ENCODE results near the gene UBTD1. TPM values are rescaled to one million over a fixed set of nuclear protein-coding genes. Genes with fewer than 3 reads are reported as not detected.

UBTD1 gene
- total and polyA plus RNA-seq, 10 of the 15 experiments (the other 5 are each of a cell fraction or from before 2014, with no cell fraction given) = 0.04 to 1.5 (median 1.2) TPM; not detected in 1

DNA sequence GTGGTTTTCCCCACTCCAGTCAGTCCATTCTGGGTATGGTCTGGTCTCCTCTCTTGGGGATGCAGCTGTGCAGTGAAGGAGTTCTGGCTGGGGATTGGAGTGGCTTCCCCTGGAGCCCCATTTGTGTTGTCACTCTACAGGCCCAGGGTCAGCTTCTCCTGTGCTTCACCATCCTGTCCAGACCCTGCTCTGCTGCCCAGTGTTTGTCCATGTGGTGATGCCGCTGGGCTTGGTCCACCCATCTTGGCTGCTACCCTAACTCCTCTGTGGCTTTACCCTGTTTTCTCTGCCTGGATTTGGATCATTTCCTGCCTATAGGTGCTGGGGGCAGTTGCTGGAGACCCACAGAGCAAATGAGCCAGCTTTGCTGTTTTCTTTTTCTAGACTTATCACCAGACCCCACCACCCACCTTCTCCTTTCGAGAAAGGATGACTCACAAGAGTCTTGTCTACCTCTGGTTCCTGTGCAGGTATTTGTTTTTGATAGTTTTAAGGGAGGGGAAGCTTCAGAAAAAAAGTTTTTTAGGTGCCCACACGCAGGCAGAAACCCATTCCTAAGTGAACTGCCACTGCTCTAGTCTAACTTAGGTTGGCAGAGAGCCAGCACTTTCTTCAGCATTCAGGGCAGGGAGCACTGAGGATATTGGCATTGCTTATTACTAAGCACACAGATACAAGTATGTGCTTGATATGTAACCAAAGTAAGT, 44.2 kb upstream of the UBTD1 start:
- FAIRE-seq = no peak
- peaks cover 11 to 26% of the 10 kb centered on the region in 2 experiments for H3K36me3 ChIP-seq (ENCODE audit: control insufficient read depth in 2 of 2, insufficient read depth in 2 of 2, low read length in 1 of 2)

More for the DNA sequence above, 44.2 kb upstream of the UBTD1 start:
- intact Hi-C loops (cut with micrococcal nuclease; ENCODE audit: unreplicated experiment) (no loop called here), in situ Hi-C loops (cut with MboI) (no loop called here)
- ChIA-PET SMC1A (ENCODE audit: uncharacterized antibody, unreplicated experiment) (no interaction called here), RAD21 (ENCODE audit: unreplicated experiment) (no interaction called here), CTCF (interaction anchor here (0.9 to 2.0 kb wide), 2 partner anchors 11 to 21 kb away, joined by 4 to 6 read pairs; no protein-coding TSS in a partner anchor), POLR2A (no interaction called here)
- H3K4me3 ChIP-seq = no peak overlapping the region
- H3K27ac ChIP-seq (ENCODE audit: control insufficient read depth, insufficient read depth) = no peak overlapping the region
- no peak overlapping the region for H3K9ac ChIP-seq (ENCODE audit: control insufficient read depth, insufficient read depth, low read length)
- H3K27me3 ChIP-seq (replicated peaks in 1 of 2; ENCODE audit: control insufficient read depth in 2 of 2, insufficient read depth in 2 of 2, low read length in 1 of 2) = no peaks in the 10 kb centered on the region
- no peaks in the 10 kb centered on the region for H4K20me1 ChIP-seq (ENCODE audit: control insufficient read depth, insufficient read depth)
- H3K9me3 ChIP-seq (replicated peaks; ENCODE audit: control insufficient read depth, insufficient read depth, low read length) = no peaks in the 10 kb centered on the region
- H3K79me2 ChIP-seq (ENCODE audit: control insufficient read depth, insufficient read depth, low read length) = no peaks in the 10 kb centered on the region; the same call in 1 of the 2 replicates
- H3K4me2 ChIP-seq (ENCODE audit: control insufficient read depth, insufficient read depth) = no peak overlapping the region
- BruUV-seq (replicated peaks) = no TSS peak
- no peaks in the 10 kb centered on the region for H3K4me1 ChIP-seq (ENCODE audit: control insufficient read depth, insufficient read depth, low read length)
- H2AFZ ChIP-seq (ENCODE audit: control insufficient read depth, low read depth, low read length) = no peak overlapping the region
- DNase-seq (ENCODE audit: low read depth, low spot score) (no peak), ATAC-seq (no peak; the same call in 2 of the 3 replicates)
- 64% methylated on average over 3 of the region's 3 CpGs for WGBS (ENCODE audit: insufficient coverage, insufficient replicate concordance, low lambda C conversion rate, missing lambda C conversion rate)
- TF ChIP-seq MTA3 (IDR thresholded peaks at IDR 0.05; ENCODE audit: borderline replicate concordance, low read length) = 0 out of 2 replicates have a peak, but pooled peaks have one; percentile 33
- TF ChIP-seq, protein P1, sequence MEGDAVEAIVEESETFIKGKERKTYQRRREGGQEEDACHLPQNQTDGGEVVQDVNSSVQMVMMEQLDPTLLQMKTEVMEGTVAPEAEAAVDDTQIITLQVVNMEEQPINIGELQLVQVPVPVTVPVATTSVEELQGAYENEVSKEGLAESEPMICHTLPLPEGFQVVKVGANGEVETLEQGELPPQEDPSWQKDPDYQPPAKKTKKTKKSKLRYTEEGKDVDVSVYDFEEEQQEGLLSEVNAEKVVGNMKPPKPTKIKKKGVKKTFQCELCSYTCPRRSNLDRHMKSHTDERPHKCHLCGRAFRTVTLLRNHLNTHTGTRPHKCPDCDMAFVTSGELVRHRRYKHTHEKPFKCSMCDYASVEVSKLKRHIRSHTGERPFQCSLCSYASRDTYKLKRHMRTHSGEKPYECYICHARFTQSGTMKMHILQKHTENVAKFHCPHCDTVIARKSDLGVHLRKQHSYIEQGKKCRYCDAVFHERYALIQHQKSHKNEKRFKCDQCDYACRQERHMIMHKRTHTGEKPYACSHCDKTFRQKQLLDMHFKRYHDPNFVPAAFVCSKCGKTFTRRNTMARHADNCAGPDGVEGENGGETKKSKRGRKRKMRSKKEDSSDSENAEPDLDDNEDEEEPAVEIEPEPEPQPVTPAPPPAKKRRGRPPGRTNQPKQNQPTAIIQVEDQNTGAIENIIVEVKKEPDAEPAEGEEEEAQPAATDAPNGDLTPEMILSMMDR (IDR thresholded peaks at IDR 0.05 in 2 of 3, conservative IDR thresholded peaks at IDR 0.05 in 1 of 3; ENCODE audit: control insufficient read depth in 2 of 3, extremely low read depth in 1 of 3, insufficient read depth in 1 of 3, low read depth in 3 of 3, low read length in 3 of 3) = no peak
- 0 out of 2 replicates have a peak, but pooled peaks have one; percentile 0 for TF ChIP-seq POLR2AphosphoS2 (IDR thresholded peaks at IDR 0.05; ENCODE audit: low read depth, low read length)
- no peak for TF ChIP-seq CBX5 (IDR thresholded peaks at IDR 0.05; ENCODE audit: low read depth)

Data from GM12878 (cell line).